SH-SY5Y (cell line): ENCODE measurements around the gene ZNF479.

Experiments
- GATA2 ChIP-seq: IDR thresholded peaks from 2 replicates; pipeline ENCODE4 v1.6.1; 2011; ENCODE audit warnings: mild to moderate bottlenecking, low read depth, low read length
- GATA3 ChIP-seq: IDR thresholded peaks from 2 replicates; pipeline ENCODE4 v1.6.1; 2011; ENCODE audit warnings: low read depth, mild to moderate bottlenecking, low read length, moderate library complexity

DNA sequence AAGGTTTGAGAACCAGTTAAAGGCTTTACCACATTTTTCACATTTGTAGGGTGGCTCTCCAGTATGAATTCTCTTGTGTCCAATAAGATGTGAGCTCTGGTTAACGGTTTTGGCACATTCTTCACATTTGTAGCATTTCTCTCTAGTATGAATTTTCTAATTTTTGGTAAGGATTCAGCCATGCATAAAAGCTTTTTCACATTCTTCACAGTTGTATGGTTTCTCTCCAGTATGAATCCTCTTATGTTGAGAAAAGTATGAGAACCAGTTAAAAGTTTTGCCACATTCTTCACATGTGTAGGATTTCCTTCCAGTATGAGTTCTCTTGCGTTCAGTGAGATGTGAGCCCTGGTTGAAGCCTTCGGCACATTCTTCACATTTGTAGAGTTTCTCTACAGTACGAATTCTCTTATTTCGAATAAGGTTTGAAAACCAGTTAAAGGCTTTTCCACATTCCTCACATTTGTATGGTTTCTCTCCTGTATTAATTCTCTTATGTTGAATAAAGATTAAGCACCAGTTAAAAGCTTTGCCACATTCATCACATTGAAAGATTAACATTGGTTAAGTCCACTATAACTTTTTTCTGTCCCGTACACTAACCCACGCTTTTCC, 33.2 kb upstream of the ZNF479 start:
- TF ChIP-seq GATA2, result no peak
- TF ChIP-seq GATA3, result no peak
